ENCODE data around the gene FAM118B. TPM values are rescaled to one million over a fixed set of nuclear protein-coding genes. Genes with fewer than 3 reads are reported as not detected.

The FAM118B gene
- 40.0 and 40.4 TPM in 2 replicates for total RNA-seq (2021)
- long read RNA-seq, transcript FAM118B-201 (8 exons, 1,616 nt), result minor isoform, 16 of 297 reads
- long read RNA-seq, transcript FAM118B-209 (9 exons, 2,402 nt), result major isoform, 139 of 297 reads
- long read RNA-seq, partial matches to known transcripts, result 14 of 297 reads
- long read RNA-seq, other reads (novel, unspliced or antisense), result 126 of 297 reads

GRCh38 chr11:126211236-126212088 lies at the start of gene FAM118B, which contains the start of gene RPUSD4:
Gene FAM118B (plus strand): TSS chr11:126211782. CDS start chr11:126235002, 23,220 bp downstream.
Gene RPUSD4 (minus strand): TSS chr11:126211650. CDS start chr11:126211638, 12 bp downstream.
- Histone ChIP-seq H3T11ph (ENCODE audit: low read length) (no peak within 1 kb of the TSS), H3K14ac (ENCODE audit: insufficient read depth, low read length) (peak within 1 kb of the TSS; percentile 85; the same call in 1 of the 2 replicates), H3K18ac (ENCODE audit: insufficient read length, low read depth, low read length) (peak within 1 kb of the TSS; percentile 66), H2AK5ac (ENCODE audit: insufficient read length, low read length) (no peak within 1 kb of the TSS), H2AFZ (ENCODE audit: low read length) (peak within 1 kb of the TSS; percentile 42), H3K79me2 (ENCODE audit: insufficient read depth, low read length) (peaks cover 11% of the 10 kb centered on the region), H3K23me2 (ENCODE audit: insufficient read length, low read depth, low read length, poor library complexity, severe bottlenecking) (peaks cover 11% of the 10 kb centered on the region), H3K9ac (ENCODE audit: extremely low read depth, insufficient read length, low read length) (peak within 1 kb of the TSS; percentile 91), H3K27ac (ENCODE audit: insufficient read length, low read depth, low read length) (peak within 1 kb of the TSS; percentile 37), H3K23ac (ENCODE audit: insufficient read length, low read depth, low read length) (no peak within 1 kb of the TSS), H2BK20ac (ENCODE audit: low read depth, low read length, poor library complexity, severe bottlenecking) (no peak within 1 kb of the TSS), H2BK12ac (ENCODE audit: insufficient read length, low read depth, low read length) (no peak within 1 kb of the TSS), H3K4me2 (ENCODE audit: insufficient read depth, insufficient read length, low read length) (peak within 1 kb of the TSS; percentile 95), H2BK5ac (ENCODE audit: insufficient read length, low read length) (no peak within 1 kb of the TSS), H4K20me1 (ENCODE audit: control insufficient read depth, insufficient read depth, insufficient read length) (no peaks in the 10 kb centered on the region), H3K4me1 (ENCODE audit: insufficient read depth, low read length) (no peaks in the 10 kb centered on the region), H3K56ac (ENCODE audit: insufficient read length, low read depth, low read length) (no peak within 1 kb of the TSS), H4K8ac (replicated peaks; ENCODE audit: insufficient read length, low read depth, low read length) (no peak within 1 kb of the TSS), H4K91ac (ENCODE audit: insufficient read length, low read depth, low read length) (no peak within 1 kb of the TSS), H3K79me1 (ENCODE audit: insufficient read depth, low read depth, low read length, poor library complexity, severe bottlenecking) (peaks cover 4% of the 10 kb centered on the region), H2BK120ac (ENCODE audit: low read depth, low read length, poor library complexity, severe bottlenecking) (no peak within 1 kb of the TSS), H3K4ac (ENCODE audit: low read depth, low read length) (no peak within 1 kb of the TSS), H2BK15ac (ENCODE audit: low read depth, low read length) (no peak within 1 kb of the TSS), H3K9me3 (ENCODE audit: control insufficient read depth, low read depth, low read length) (no peaks in the 10 kb centered on the region), H4K5ac (ENCODE audit: insufficient read length, low read depth, low read length) (no peak within 1 kb of the TSS), H3K27me3 (ENCODE audit: insufficient read depth, low read length) (no peaks in the 10 kb centered on the region)
- DNase-seq, result peak; percentile 98
- Mint-ChIP-seq H3K27ac (peak within 1 kb of the TSS; percentile 99 to 100 (median 99)), H3K27me3 (ENCODE audit: low read depth) (no peaks in the 10 kb centered on the region), H3K9me3 (no peaks in the 10 kb centered on the region), H3K36me3 (ENCODE audit: insufficient read depth in 1 of 3, low read depth in 3 of 3) (peaks cover 19 to 34% (median 33%) of the 10 kb centered on the region in 3 experiments; a peak in 6 of 7 replicates), H3K4me3 (peak within 1 kb of the TSS; percentile 93 to 95), H3K4me1 (peaks cover 17 to 18% of the 10 kb centered on the region in 2 experiments)
- WGBS (ENCODE audit: extremely low coverage, insufficient read length, low lambda C conversion rate), result no CpG with 5 or more reads among the region's 62 CpGs
- TF ChIP-seq, protein P1, sequence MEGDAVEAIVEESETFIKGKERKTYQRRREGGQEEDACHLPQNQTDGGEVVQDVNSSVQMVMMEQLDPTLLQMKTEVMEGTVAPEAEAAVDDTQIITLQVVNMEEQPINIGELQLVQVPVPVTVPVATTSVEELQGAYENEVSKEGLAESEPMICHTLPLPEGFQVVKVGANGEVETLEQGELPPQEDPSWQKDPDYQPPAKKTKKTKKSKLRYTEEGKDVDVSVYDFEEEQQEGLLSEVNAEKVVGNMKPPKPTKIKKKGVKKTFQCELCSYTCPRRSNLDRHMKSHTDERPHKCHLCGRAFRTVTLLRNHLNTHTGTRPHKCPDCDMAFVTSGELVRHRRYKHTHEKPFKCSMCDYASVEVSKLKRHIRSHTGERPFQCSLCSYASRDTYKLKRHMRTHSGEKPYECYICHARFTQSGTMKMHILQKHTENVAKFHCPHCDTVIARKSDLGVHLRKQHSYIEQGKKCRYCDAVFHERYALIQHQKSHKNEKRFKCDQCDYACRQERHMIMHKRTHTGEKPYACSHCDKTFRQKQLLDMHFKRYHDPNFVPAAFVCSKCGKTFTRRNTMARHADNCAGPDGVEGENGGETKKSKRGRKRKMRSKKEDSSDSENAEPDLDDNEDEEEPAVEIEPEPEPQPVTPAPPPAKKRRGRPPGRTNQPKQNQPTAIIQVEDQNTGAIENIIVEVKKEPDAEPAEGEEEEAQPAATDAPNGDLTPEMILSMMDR (conservative IDR thresholded peaks at IDR 0.05), result no peak
